Measurements from ENCODE around the gene COMT. TPM values are rescaled to one million over a fixed set of nuclear protein-coding genes. Genes with fewer than 3 reads are reported as not detected.

Gene COMT
- total RNA-seq, 6 donors from 2014 or later, result 136 to 475 (median 272) TPM

DNA sequence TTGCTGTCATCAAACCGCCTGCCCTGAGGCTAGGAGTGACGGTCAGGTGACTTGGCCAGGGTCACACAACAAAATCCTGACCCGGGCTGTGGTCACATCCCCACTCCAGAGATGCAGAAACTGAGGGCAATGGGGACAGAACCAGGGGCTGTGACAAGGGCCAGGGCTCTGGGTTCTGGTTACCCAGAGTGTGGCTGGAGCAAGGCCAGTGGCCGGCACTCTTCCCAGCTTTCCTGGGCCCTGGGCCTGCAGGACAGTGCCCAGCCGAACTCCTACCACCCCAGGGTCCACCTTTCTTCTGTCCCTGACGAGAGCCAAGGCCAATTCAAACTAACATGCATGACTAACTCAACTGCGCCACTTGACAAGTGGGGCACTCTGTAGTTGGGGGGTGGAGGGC is 39.2 kb downstream of the COMT start:
- H3K4me3 ChIP-seq, result no peak overlapping the region
- peaks cover 2 to 19% (median 9%) of the 10 kb centered on the region in 4 donors for H3K4me1 ChIP-seq
- H3K9me3 ChIP-seq, result no peaks in the 10 kb centered on the region
- peaks cover 0 to 37% (median 18%) of the 10 kb centered on the region in 4 donors for H3K36me3 ChIP-seq
- DNase-seq (no peak), ATAC-seq (ENCODE audit: low FRiP score in 2 of 2) (no peak)
- no peak overlapping the region for H3K27ac ChIP-seq
- TF ChIP-seq POLR2A (IDR thresholded peaks at IDR 0.05), result no peak
- no peak for TF ChIP-seq CTCF (IDR thresholded peaks at IDR 0.05)
- TF ChIP-seq EP300 (IDR thresholded peaks at IDR 0.05), result no peak
- no peak for TF ChIP-seq POLR2AphosphoS5 (IDR thresholded peaks at IDR 0.05)
- 91 to 100% methylated on average over 1 to 6 of the region's 7 CpGs for WGBS, 2 donors
- no peaks in the 10 kb centered on the region for H3K27me3 ChIP-seq

- peaks cover 0 to 37% (median 18%) of the 10 kb centered on the region in 4 donors for H3K36me3 ChIP-seq
- no peak for TF ChIP-seq POLR2AphosphoS5 (IDR thresholded peaks at IDR 0.05)
- no peak for TF ChIP-seq POLR2A (IDR thresholded peaks at IDR 0.05)
- no peak for TF ChIP-seq EP300 (IDR thresholded peaks at IDR 0.05)
- no peak for TF ChIP-seq CTCF (IDR thresholded peaks at IDR 0.05)
- H3K27ac ChIP-seq, result no peak overlapping the region
- 80 to 91% methylated on average over 2 to 28 of the region's 33 CpGs for whole genome bisulfite sequencing, 2 donors
- H3K4me3 ChIP-seq, result no peak overlapping the region
- peaks cover 8 to 25% (median 15%) of the 10 kb centered on the region in 4 donors for H3K4me1 ChIP-seq
- DNase-seq (peak in 1 of 2 donors; percentile 77), ATAC-seq (ENCODE audit: low FRiP score in 2 of 2) (no peak)
- no peaks in the 10 kb centered on the region for H3K27me3 ChIP-seq
- H3K9me3 ChIP-seq, result no peaks in the 10 kb centered on the region
These were observed 39.8 kb downstream of the COMT start for GRCh38 chr22:19981171-19981960.

DNA sequence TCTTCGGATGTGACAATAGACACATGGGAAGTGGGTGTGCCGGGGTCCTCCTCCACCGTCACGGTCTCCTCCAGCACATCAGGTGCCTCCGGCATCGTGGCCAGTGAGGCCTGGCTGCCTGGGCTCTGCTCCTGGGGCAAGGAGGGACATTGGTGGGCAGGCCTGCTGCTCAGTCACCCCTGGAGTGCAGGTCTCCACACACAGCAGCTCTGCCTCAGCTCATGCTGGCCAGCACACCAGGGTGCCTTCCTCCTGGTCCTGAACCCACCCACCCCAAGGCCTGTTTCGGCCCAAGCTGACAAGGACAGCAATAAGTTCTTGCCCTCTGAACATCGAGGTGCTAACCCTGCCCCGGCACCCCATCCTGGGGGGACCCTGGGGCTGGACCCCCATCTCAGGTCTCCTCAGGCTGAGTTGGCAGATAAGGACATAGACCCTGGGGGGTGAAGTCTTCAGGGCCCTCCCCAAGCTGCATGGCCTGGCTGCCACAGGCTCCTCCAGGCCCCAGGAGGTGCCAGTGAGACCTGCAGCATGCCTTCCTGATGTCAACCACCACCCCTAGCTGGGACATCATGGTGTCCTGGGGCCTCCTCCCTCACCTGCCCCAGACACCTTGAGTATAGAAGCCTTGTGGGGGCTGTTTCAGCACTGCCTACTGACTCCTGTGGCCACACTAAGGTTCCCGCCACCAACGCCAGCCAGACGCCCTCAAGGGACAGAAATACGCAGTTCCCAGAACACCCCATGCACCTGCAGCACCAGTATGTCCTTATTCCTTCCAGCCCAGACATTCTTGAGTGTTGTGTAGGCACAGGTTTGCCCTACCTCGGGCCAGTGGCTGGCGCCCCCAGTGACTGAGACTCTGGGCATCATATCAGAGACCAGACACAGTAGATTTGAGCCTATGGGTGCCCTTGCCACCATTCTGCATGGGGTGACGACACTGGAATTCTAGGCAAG is 40.7 kb downstream of the COMT start:
- ATAC-seq (ENCODE audit: low FRiP score in 2 of 2), result no peak
- Histone ChIP-seq H3K4me1 (peaks cover 11 to 34% (median 19%) of the 10 kb centered on the region in 4 donors), H3K27ac (no peak overlapping the region), H3K4me3 (no peak overlapping the region), H3K27me3 (no peaks in the 10 kb centered on the region), H3K9me3 (no peaks in the 10 kb centered on the region), H3K36me3 (peaks cover 0 to 37% (median 18%) of the 10 kb centered on the region in 4 donors)
- peak in 1 of 2 donors; percentile 66 for DNase-seq
- WGBS, 2 donors, result 99% methylated on average over 8 to 16 of the region's 16 CpGs
- TF ChIP-seq CTCF (IDR thresholded peaks at IDR 0.05) (no peak), EP300 (IDR thresholded peaks at IDR 0.05) (no peak)

- DNase-seq (peak in 1 of 2 donors; percentile 56), ATAC-seq (ENCODE audit: low FRiP score in 2 of 2) (no peak)
- H3K27ac ChIP-seq, result peak overlapping the region in 1 of 4 donors; percentile 44
- no peaks in the 10 kb centered on the region for H3K9me3 ChIP-seq
- no peak for TF ChIP-seq CTCF (IDR thresholded peaks at IDR 0.05)
- no peak for TF ChIP-seq POLR2AphosphoS5 (IDR thresholded peaks at IDR 0.05)
- TF ChIP-seq POLR2A (IDR thresholded peaks at IDR 0.05), result no peak
- no peak for TF ChIP-seq EP300 (IDR thresholded peaks at IDR 0.05)
- H3K4me1 ChIP-seq, result peaks cover 14 to 43% (median 19%) of the 10 kb centered on the region in 4 donors
- peaks cover 0 to 36% (median 17%) of the 10 kb centered on the region in 4 donors for H3K36me3 ChIP-seq
- 88% methylated on average over 8 of the region's 8 CpGs; no CpG with 5 or more reads in 1 of the 2 donors for WGBS, 2 donors
- no peaks in the 10 kb centered on the region for H3K27me3 ChIP-seq
- H3K4me3 ChIP-seq, result no peak overlapping the region
These were observed 41.5 kb downstream of the COMT start for GRCh38 chr22:19982991-19983578.

Measured in upper lobe of left lung (tissue), 6 donors.